Panc1 (cell line): ENCODE measurements around the gene GTPBP4. TPM values are rescaled to one million over a fixed set of nuclear protein-coding genes. Genes with fewer than 3 reads are reported as not detected.

Experiments
- ATAC-seq: fragments of 200-7000 bp; cut with Tn5 transposase; 2 replicates; pipeline ENCODE4 v1.9.1; 2020; ENCODE audit warnings: mild to moderate bottlenecking, moderate library complexity
- BruUV-seq: library from RNA; stranded (reverse); fragments of 400-500 nt; replicated peaks from 2 replicates; lab custom pipeline; 2021; lab: Mats Ljungman, UMichigan
- CTCF ChIA-PET: fragments of 300-600 bp; sonication (Branson Sonifier 250); formaldehyde crosslinking; loops from one replicate; lab custom pipeline; 2022; ENCODE audit warnings: antibody characterized with exemption; lab: Charles Lee
- POLR2A ChIA-PET: fragments of 300-600 bp; sonication (Branson Sonifier 250); formaldehyde crosslinking; loops from one replicate; lab custom pipeline; 2022; ENCODE audit warnings: antibody characterized with exemption; lab: Charles Lee
- DNase-seq: peaks from one replicate; pipeline ENCODE4 v3.0.0-alpha.2; 2010; ENCODE audit warnings: low read depth, low spot score
- H3K27ac ChIP-seq: 2 replicates; pipeline ENCODE4 v1.5.1; 2011; ENCODE audit warnings: mild to moderate bottlenecking, low read length, inconsistent platforms
- H3K27me3 ChIP-seq: fragments of 200-500 bp; sonication (Bioruptor generic); 2 replicates; pipeline ENCODE4 v1.6.0; 2014; ENCODE audit warnings: low read length, inconsistent platforms; ENCODE audit not compliant: control insufficient read depth, insufficient read depth
- H3K36me3 ChIP-seq: fragments of 200-500 bp; sonication (Bioruptor generic); 2 replicates; pipeline ENCODE4 v1.5.1; 2014; ENCODE audit warnings: inconsistent platforms, mild to moderate bottlenecking, low read length, moderate library complexity; ENCODE audit not compliant: control insufficient read depth, insufficient read depth
- H3K4me1 ChIP-seq: 2 replicates; pipeline ENCODE4 v1.5.1; 2011; ENCODE audit warnings: inconsistent platforms, mild to moderate bottlenecking, low read length, moderate library complexity; ENCODE audit not compliant: control insufficient read depth, insufficient read depth
- H3K4me3 ChIP-seq, 2 experiments: 2 replicates each; pipeline ENCODE4 v1.5.1; 2011 to 2012; ENCODE audit warnings: low read depth in 2 of 2, low read length in 2 of 2, mild to moderate bottlenecking in 2 of 2, inconsistent platforms in 1 of 2, moderate library complexity in 1 of 2
- H3K9me3 ChIP-seq: fragments of 200-500 bp; sonication (Bioruptor generic); 2 replicates; pipeline ENCODE4 v1.5.1; 2014; ENCODE audit warnings: low read depth, mild to moderate bottlenecking, inconsistent platforms, low read length, moderate library complexity; ENCODE audit not compliant: control insufficient read depth, insufficient read depth
- POLR2AphosphoS5 ChIP-seq: IDR thresholded peaks from 2 replicates; pipeline ENCODE4 v1.6.1; 2012; ENCODE audit warnings: mild to moderate bottlenecking, low read depth, low read length, moderate library complexity
- SIN3A ChIP-seq: IDR thresholded peaks from 2 replicates; pipeline ENCODE4 v1.6.1; 2012; ENCODE audit warnings: low read depth, mild to moderate bottlenecking, low read length, moderate library complexity, borderline replicate concordance; ENCODE audit not compliant: insufficient read depth
- TCF7L2 ChIP-seq: IDR thresholded peaks from 2 replicates; pipeline ENCODE4 v1.6.1; 2011; ENCODE audit warnings: mild to moderate bottlenecking, low read depth, low read length, inconsistent platforms
- in situ Hi-C: cut with HindIII; loops from 2 replicates; pipeline ENCODE4 v1.10.0; 2016; ENCODE audit warnings: low sequenced_read_pairs, low pct_unique_long_range_greater_than_20kb
- intact Hi-C: fragments of 100-400 bp; cut with micrococcal nuclease; formaldehyde crosslinking; loops from one replicate; pipeline ENCODE4 v1.10.0; 2022; ENCODE audit not compliant: unreplicated experiment
- total RNA-seq: library from RNA; stranded (reverse); gene quantifications from one replicate; pipeline ENCODE4 v1.2.1, GENCODE V29; 2021; ENCODE audit not compliant: unreplicated experiment
- TF ChIP-seq, protein P1 (sequence below): fragments of 450-650 bp; IDR thresholded peaks from 2 replicates; pipeline ENCODE4 v1.5.1; 2017; ENCODE audit warnings: mild to moderate bottlenecking
- TF ChIP-seq, protein P2 (sequence below), 2 experiments: IDR thresholded peaks; 2 replicates each; pipeline ENCODE4 v1.6.1; 2011 to 2012; ENCODE audit warnings: low read depth in 2 of 2, control low read depth in 1 of 2, low read length in 1 of 2, mild to moderate bottlenecking in 1 of 2, moderate library complexity in 1 of 2; ENCODE audit not compliant: insufficient read depth in 1 of 2

GTPBP4 gene
- total RNA-seq, 1 experiment from 2014 or later, result 79.5 TPM

DNA sequence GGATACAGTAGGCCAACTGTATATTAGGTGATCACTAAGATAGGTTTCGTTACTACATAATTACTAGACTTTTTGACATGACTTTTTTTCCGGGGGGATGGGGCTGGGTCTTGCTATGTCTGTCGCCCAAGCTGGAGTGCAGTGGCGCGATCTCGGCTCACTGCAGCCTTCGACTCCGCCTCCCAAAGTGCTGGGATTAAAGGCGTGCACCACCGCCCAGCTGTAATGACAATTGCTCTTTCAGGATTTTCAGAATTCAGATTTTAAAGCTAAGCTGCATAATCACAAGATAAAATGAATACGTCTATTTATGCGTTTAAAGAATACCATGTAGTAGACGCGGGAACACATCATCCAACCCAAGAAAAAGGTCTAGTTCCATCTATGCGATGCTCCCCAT lies 59.7 kb downstream of the GTPBP4 start:
- TF ChIP-seq, protein P1, sequence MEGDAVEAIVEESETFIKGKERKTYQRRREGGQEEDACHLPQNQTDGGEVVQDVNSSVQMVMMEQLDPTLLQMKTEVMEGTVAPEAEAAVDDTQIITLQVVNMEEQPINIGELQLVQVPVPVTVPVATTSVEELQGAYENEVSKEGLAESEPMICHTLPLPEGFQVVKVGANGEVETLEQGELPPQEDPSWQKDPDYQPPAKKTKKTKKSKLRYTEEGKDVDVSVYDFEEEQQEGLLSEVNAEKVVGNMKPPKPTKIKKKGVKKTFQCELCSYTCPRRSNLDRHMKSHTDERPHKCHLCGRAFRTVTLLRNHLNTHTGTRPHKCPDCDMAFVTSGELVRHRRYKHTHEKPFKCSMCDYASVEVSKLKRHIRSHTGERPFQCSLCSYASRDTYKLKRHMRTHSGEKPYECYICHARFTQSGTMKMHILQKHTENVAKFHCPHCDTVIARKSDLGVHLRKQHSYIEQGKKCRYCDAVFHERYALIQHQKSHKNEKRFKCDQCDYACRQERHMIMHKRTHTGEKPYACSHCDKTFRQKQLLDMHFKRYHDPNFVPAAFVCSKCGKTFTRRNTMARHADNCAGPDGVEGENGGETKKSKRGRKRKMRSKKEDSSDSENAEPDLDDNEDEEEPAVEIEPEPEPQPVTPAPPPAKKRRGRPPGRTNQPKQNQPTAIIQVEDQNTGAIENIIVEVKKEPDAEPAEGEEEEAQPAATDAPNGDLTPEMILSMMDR, result no peak
- TF ChIP-seq POLR2AphosphoS5, result no peak
- TF ChIP-seq, protein P2, sequence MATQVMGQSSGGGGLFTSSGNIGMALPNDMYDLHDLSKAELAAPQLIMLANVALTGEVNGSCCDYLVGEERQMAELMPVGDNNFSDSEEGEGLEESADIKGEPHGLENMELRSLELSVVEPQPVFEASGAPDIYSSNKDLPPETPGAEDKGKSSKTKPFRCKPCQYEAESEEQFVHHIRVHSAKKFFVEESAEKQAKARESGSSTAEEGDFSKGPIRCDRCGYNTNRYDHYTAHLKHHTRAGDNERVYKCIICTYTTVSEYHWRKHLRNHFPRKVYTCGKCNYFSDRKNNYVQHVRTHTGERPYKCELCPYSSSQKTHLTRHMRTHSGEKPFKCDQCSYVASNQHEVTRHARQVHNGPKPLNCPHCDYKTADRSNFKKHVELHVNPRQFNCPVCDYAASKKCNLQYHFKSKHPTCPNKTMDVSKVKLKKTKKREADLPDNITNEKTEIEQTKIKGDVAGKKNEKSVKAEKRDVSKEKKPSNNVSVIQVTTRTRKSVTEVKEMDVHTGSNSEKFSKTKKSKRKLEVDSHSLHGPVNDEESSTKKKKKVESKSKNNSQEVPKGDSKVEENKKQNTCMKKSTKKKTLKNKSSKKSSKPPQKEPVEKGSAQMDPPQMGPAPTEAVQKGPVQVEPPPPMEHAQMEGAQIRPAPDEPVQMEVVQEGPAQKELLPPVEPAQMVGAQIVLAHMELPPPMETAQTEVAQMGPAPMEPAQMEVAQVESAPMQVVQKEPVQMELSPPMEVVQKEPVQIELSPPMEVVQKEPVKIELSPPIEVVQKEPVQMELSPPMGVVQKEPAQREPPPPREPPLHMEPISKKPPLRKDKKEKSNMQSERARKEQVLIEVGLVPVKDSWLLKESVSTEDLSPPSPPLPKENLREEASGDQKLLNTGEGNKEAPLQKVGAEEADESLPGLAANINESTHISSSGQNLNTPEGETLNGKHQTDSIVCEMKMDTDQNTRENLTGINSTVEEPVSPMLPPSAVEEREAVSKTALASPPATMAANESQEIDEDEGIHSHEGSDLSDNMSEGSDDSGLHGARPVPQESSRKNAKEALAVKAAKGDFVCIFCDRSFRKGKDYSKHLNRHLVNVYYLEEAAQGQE (IDR thresholded peaks at IDR 0.05; ENCODE audit: insufficient read depth in 1 of 2, low read depth in 2 of 2, low read length in 1 of 2), result no peak
- no peak for TF ChIP-seq SIN3A
- no peak for TF ChIP-seq TCF7L2
- H3K36me3 ChIP-seq, result peaks cover 9% of the 10 kb centered on the region
- ATAC-seq (no peak), DNase-seq (no peak)
- in situ Hi-C loops (no loop called here), intact Hi-C loops (no loop called here)
- ChIA-PET POLR2A (interaction anchor here (0.6 kb wide), 1 partner anchor 127 kb away, joined by 6 read pairs; no protein-coding TSS in a partner anchor), CTCF (no interaction called here)
- no TSS peak for BruUV-seq
- no peaks in the 10 kb centered on the region for H3K27me3 ChIP-seq
- H3K9me3 ChIP-seq, result no peaks in the 10 kb centered on the region
- peak overlapping the region; percentile 60 to 89 for H3K4me3 ChIP-seq
- peaks cover 24% of the 10 kb centered on the region for H3K4me1 ChIP-seq
- H3K27ac ChIP-seq, result peak overlapping the region; percentile 80

DNA sequence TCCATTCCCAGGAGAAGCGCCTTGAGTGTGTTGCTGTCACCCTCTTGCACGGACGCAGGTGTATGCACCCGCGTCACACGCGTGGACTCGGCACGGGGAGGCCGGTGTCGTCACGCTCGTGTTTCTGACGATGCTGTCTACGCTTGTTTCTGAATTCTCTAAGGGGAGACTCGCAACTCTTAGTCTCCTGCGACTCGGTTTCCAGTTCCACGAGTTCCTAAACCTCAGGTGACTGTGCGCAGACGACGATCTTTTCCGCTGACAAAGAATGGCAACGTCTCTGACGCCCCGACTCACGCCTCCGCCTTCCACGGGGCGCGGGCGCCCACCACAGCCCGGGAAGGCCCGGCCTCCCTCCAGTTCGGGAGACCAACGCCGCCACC lies 60.1 kb downstream of the GTPBP4 start:
- BruUV-seq, result TSS peak; percentile 78
- ChIA-PET CTCF (no interaction called here), POLR2A (interaction anchor here (0.6 to 0.7 kb wide), 2 partner anchors 15 to 127 kb away, joined by 4 to 6 read pairs; no protein-coding TSS in a partner anchor)
- Histone ChIP-seq H3K27me3 (no peaks in the 10 kb centered on the region), H3K9me3 (no peaks in the 10 kb centered on the region), H3K36me3 (peaks cover 5% of the 10 kb centered on the region), H3K4me1 (peaks cover 24% of the 10 kb centered on the region), H3K4me3 (peak overlapping the region; percentile 60 to 89), H3K27ac (peak overlapping the region; percentile 80)
- in situ Hi-C loops (no loop called here), intact Hi-C loops (no loop called here)
- no peak for DNase-seq
- peak; percentile 35 for ATAC-seq
- TF ChIP-seq TCF7L2, result no peak
- TF ChIP-seq, protein P1, result no peak
- no peak for TF ChIP-seq POLR2AphosphoS5
- TF ChIP-seq, protein P2 (IDR thresholded peaks at IDR 0.05; ENCODE audit: insufficient read depth in 1 of 2, low read depth in 2 of 2, low read length in 1 of 2), result no peak
- no peak for TF ChIP-seq SIN3A
